Stimulated activated CD8-positive, alpha-beta memory T cell treated with anti-CD3 and anti-CD28 coated beads, Interleukin-12 subunit alpha, Interleukin-12 subunit beta, amount 100 ng/mL, for 24 hours (primary cell): ENCODE data around the gene EYS.

ENCODE experiments used
- DNase-seq: peaks from one replicate; pipeline ENCODE4 v3.0.0-alpha.2; 2020; ENCODE audit errors: extremely low read depth

EYS gene

GRCh38 chr6:64969139-64969538 lies 737.9 kb downstream of the EYS start:
- DNase-seq, result no peak

DNA sequence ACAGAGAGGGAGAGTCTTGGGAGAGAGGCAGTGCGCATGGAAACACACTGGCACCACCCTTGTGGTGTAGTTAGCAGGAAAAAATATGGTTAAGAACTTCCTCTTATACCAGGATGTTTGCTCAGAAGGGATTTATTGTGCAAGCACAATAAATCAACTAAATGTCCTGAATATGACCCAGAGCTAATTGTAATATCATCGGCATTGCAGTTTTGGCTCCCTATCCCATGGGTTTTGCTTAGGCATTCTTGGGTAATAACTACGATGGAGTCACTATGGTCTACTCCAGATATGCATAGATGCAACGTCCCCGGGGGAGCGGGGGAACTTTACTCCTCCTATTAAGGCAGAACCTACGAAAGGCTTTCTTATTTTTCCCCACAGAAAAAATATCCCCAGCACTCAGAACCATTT lies 751.6 kb downstream of the EYS start:
- DNase-seq, result no peak

- no peak for DNase-seq
These were observed 757.8 kb downstream of the EYS start for GRCh38 chr6:64949257-64949656.

GRCh38 chr6:64948261-64948660 lies 758.8 kb downstream of the EYS start:
- no peak for DNase-seq

DNA sequence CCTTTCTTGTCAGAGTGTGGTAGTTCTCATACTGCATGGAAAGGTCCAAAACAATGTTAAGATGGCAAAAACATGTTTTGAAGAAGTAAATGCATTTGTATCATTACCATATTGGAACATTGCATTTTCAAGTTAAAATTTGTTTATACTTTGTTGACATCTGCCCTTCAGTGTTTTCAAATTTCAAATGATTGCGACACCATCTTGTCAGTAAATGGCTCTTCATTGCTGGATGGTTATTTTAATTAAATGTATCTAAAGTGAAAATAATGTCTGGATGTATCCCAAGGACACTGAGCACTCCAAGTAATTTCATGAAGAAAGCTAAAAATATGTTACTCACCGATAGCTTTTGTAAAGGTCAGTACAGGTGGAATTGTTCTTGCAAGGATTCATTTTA lies 761.6 kb downstream of the EYS start:
- DNase-seq, result no peak

- no peak for DNase-seq
These were observed 774.5 kb downstream of the EYS start for GRCh38 chr6:64932486-64932885.

DNA sequence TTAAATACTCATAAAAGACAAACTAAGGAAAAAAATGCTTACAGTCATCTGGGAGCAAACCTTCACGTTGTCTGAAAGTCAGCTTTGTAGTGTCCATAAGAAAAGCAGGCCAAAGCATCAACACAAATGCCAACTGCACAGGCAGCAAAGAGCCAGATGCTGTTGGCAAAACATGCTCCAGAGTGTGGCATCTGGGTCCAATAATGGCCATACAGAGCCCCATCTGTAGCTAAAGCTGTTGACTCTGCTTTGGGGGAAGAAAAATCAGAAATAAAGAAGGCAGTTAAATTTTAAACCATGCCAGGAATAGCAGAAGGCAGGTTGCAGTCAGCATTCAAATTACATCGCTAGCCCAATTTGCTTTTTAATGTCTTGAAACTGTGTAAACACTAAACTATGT lies 776.3 kb downstream of the EYS start:
- no peak for DNase-seq

DNA sequence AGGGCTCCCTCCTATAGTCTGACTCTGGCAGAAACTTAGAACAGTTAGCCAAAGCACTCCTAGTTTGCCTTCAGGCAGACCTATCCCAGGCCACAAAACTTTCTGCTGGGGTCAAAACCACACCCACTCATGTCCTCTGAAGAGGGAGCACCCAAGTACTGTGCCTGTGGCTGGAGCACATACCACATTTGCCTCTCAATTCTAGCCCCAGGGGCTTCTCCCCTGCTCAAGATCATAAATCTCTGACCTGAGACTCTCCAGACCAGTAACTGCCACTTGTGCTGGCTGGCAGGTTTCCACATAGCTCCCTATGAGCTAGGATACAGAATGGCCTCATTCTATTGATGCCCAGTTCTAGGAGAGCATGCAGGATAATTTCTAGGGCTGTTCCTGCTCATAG lies 781.0 kb downstream of the EYS start:
- DNase-seq, result no peak

DNA sequence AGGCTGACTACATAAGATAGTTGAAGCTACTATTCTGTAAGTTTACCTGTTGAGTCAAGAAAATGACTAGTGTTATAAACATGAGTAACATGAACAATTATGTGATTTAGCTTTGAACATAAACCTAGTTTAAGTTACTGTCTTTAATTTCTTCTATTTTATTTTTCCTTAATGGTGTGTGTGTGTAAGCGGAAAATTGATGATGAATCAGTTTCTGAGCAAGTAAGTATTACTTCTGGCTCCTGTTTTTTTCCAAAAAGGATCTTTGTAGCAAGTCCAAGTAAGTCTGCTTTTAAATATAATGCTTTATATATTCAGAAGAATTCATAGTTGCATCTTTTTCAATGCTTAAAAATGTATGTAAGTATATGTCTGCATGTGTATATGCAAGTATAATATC lies 786.8 kb downstream of the EYS start:
- no peak for DNase-seq

DNA sequence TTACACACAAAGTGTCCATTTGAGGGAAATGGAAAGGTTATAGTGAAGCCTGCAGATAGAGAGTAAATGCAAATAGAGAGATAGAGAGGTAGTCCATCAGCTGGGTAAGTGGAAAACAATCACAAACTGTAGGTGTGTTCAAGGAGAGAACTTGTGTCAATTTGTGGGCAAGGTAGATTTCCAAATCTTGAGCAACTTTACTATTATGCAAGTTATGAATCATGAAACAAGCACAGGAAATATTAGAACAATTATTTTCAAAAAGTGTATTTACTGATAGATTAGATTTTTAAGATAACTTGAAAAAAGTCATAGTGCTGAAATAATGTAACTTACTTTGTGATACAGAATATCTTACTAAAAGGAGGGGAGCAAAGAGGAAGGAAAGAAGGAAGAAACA lies 792.9 kb downstream of the EYS start:
- DNase-seq, result no peak

DNA sequence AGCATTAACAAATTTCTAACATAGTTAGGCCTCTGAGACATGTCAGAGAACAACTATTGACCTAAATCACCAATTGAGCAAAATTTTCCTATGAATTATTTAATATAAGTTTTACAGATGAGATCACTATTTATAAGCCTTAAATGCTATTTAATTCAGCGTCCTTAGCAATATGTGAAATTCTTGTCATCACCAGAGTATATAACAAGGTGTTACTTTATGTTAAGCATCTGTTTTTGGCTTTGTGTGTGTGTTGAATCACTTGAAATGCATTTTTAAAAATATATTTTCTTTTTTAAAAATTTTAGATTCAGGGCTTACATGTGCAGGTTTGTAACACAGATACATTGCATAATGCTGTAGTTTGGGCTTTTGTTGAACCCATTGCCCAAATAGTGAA lies 794.1 kb downstream of the EYS start:
- DNase-seq, result no peak

GRCh38 chr6:64908104-64908503 lies 798.9 kb downstream of the EYS start:
- no peak for DNase-seq

DNA sequence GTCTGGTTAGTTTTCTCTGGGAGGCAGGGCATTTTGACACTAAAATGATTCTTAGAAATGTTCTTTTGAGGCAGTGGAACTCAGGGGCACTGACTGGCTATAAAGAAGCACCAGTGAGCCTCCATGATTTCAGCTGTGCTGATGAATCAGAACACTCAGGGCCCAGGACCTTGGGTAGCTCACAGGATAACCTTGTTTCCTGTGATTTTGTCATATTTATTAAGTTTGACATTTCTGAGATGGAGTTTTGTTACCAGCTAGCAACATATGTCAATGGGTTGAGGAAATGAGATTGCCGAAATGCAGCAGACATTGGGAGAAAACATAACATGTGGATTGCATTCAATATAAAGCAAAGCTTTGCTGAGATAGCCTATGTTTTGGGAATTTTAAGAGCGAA lies 802.4 kb downstream of the EYS start:
- no peak for DNase-seq

GRCh38 chr6:64902596-64902995 lies 804.4 kb downstream of the EYS start:
- no peak for DNase-seq

DNA sequence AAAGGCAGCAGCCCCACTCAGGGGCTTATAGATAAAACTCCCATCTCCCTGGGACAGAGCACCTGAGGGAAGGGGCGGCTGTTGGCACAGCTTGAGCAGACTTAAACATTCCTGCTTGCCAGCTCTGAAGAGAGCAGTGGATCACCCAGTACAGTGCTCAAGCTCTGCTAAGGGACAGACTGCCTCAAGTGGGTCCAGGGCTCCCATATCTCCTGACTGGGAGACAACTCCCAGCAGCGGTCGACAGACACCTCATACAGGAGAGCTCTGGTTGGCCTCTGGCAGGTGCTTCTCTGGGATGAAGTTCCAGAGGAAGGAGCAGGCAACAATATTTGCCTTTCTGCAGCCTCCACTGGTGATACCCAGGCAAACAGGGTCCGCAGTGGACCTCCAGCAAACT lies 810.1 kb downstream of the EYS start:
- no peak for DNase-seq

- no peak for DNase-seq
These were observed 811.1 kb downstream of the EYS start for GRCh38 chr6:64895945-64896344.

DNA sequence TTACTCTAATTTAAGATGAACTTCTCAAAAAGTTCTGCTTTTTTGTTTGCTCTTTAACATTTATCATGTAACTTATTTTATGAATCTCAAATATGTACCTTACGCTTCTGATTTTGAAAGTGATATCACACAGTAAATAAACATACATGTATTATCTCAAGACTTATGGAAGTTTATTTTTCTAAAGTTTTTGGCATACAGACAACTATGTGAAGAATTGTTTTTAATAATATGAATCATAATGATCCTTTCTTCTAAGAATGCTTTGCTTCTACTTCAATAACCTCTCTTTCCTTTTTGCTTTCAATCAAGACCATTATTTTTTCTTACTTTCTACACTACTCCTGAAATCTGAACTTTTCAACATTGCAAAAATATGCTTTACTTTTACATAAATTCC lies 816.4 kb downstream of the EYS start:
- DNase-seq, result no peak

- no peak for DNase-seq
These were observed 817.9 kb downstream of the EYS start for GRCh38 chr6:64889144-64889543.

GRCh38 chr6:64874776-64875175 lies 832.2 kb downstream of the EYS start:
- no peak for DNase-seq

DNA sequence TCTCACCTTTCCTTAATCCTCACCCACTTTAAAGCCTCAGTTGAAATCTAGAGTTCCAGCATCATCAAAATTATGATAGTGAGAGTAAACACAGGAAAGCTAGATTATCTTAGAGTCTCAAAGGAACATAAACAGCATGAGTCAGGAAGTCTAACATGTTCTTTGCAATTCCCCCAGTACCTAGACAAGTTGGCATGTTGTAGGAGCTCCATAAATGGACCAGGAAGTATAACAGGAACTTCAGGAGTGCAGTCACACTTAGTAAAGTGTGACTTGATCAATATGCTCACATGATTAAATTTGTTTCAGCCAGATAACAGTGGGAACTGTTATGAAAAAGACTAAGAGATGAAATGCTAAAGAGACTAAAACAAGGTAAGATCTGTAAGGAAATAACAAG lies 834.4 kb downstream of the EYS start:
- no peak for DNase-seq

DNA sequence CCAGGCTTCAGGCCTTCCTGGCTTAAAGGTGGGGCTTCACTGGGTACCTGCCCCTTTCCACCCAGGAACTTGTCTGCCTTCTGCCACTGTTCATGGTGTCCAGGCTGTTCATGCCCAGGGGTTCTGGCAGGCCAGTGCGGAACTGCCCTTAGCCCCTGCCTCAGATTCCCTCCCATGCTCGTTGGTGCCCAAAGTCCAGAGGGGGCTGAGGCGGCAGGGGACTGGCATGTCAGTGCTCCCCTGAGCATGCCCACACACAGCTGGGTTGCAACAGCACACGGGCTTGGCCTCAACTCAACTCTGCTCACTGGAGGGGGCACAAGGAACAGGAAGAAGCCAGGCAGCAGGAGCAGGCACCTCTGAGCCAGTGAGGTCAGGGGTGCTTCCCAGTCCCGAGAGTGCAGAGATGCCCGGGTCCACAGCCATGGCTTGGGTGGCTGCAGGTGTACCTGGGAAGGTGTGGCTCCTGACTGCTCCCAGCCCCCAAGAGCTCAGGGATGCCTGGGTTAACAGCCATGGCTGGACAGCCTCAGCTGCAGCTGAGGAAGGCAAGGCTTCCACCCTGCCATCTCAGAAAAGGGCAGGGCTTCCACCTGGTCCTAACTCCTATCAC lies 845.9 kb downstream of the EYS start:
- no peak for DNase-seq

DNA sequence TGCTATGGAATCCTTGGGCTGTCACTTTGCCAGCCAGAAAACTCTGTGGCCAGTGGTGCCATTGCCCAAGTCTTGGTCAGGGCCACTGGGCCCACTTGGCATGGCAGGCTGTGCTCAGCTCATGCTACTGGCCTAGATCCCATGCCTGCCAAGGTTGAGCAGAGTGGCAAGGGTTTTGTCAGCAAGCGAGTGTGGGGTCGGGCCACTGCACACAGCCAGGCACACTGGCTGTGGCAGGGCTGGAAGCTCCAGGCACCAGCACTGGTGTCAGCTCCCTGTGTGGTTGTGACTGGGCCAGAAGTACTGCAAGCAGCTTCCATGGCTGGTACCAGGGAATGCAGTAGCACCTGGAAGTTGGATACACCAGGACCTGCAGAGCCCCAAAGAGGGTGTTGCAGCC lies 846.8 kb downstream of the EYS start:
- no peak for DNase-seq

- no peak for DNase-seq
These were observed 856.9 kb downstream of the EYS start for GRCh38 chr6:64850121-64850520.

DNA sequence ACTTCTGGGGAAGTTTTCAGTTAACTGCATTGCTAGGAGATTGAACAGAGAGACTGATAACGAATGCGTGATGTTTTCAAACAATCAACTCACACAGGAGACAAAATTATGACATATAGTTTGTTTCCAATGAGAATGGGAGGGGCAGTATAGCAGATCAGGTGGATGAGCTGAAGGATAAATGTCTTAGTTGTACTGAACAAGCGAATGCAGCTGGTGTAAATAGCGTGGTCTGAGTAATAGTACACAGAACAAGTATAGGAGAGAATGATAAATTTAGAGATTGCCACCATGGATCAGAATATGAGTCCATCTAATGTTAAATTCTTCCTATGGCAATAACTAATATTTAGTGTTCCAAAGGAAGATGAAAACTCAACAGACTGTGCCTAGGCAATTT lies 858.6 kb downstream of the EYS start:
- no peak for DNase-seq

DNA sequence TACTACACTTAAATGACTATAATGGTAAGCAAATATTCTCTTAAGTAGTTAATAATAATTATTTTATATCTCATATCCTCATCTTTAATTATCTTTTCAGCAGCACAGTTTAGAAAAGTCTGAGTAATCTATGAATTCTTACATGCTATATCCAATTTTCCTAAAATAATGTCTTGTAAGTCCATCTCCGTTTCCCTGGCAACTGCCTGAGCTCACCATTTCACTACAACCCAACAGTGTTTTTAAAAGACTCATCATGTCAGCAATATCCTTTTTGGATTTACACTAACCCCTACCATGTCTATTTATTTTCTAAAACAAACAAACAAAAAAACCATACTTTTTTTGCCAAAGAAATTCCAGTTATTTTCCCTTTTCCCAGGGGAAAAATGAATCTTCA lies 859.6 kb downstream of the EYS start:
- DNase-seq, result no peak
